ENCODE measurements around the gene SIRT3.

DNA sequence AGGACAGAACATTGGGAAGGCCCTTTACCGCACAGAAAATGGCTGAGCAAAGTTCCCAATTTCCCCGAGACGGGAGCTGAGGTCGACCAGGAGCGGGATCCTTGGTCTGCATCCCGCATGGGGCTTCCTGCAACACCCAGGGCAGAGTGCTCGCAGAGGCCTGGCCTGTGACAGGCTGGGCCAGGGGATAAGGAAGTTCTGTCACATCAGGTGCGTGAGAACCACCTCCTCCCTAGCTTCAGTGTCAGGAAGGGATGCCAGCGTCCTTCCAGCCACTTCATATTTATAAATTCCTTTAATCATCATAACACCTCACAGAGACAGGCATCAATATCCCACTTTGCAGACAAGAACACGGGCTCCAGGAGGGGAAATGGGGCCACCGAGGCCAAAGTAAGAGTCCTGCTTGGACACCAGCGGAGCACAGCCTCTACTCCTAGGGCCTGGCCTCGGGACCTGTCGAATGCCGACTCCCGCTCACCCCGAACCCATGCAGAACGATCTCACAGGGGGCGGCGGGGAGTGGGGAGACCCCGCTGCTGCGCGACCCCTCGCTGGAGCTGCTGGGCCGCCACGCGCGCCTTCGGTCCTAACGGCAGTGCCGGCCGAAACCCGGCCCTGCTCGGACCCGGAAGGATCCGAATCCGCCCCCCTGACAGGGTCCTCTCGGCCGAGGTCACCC, 29.5 kb downstream of the SIRT3 start:
- TF ChIP-seq, protein P1, sequence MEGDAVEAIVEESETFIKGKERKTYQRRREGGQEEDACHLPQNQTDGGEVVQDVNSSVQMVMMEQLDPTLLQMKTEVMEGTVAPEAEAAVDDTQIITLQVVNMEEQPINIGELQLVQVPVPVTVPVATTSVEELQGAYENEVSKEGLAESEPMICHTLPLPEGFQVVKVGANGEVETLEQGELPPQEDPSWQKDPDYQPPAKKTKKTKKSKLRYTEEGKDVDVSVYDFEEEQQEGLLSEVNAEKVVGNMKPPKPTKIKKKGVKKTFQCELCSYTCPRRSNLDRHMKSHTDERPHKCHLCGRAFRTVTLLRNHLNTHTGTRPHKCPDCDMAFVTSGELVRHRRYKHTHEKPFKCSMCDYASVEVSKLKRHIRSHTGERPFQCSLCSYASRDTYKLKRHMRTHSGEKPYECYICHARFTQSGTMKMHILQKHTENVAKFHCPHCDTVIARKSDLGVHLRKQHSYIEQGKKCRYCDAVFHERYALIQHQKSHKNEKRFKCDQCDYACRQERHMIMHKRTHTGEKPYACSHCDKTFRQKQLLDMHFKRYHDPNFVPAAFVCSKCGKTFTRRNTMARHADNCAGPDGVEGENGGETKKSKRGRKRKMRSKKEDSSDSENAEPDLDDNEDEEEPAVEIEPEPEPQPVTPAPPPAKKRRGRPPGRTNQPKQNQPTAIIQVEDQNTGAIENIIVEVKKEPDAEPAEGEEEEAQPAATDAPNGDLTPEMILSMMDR (conservative IDR thresholded peaks at IDR 0.05; ENCODE audit: low read depth, low read length) = no peak
- TF ChIP-seq EZH2 (IDR thresholded peaks at IDR 0.05; ENCODE audit: low read length, unreplicated experiment) (no peak), EZH2phosphoT487 (IDR thresholded peaks at IDR 0.05; ENCODE audit: borderline replicate concordance, low read length) (no peak)

Data from PC-3 (cell line).